HEK293 (cell line): ENCODE data around the gene UMOD.

Source experiments
- CTCF ChIA-PET: fragments of 350-600 bp; formaldehyde crosslinking; extraction: SDS; loops from one replicate; lab custom pipeline; 2021; ENCODE audit warnings: antibody characterized with exemption; lab: Yijun Ruan, JAX
- POLR2A ChIA-PET: fragments of 300-600 bp; formaldehyde crosslinking; extraction: SDS; loops from one replicate; lab custom pipeline; 2020; ENCODE audit warnings: antibody characterized with exemption, inconsistent platforms; lab: Yijun Ruan, JAX
- H3K27ac ChIP-seq: fragments of 200-500 bp; sonication (Bioruptor generic); 2 replicates; pipeline ENCODE4 v1.5.1; 2014; ENCODE audit warnings: low read depth, low read length, control low read depth, inconsistent platforms; ENCODE audit errors: extremely low read depth
- H3K36me3 ChIP-seq, 2 experiments: fragments of 200-500 bp in 1 of 2; sonication (Bioruptor generic) in 1 of 2; 1 replicate in 1 of 2; 2 replicates in 1 of 2; pipeline ENCODE4 v1.5.1; 2014 to 2017; ENCODE audit warnings: inconsistent platforms in 2 of 2, low read length in 2 of 2; ENCODE audit not compliant: control insufficient read depth in 2 of 2, insufficient read depth in 1 of 2
- H3K4me1 ChIP-seq: fragments of 200-500 bp; sonication (Bioruptor generic); 2 replicates; pipeline ENCODE4 v1.5.1; 2014; ENCODE audit warnings: mild to moderate bottlenecking, low read length, inconsistent platforms; ENCODE audit not compliant: control insufficient read depth, insufficient read depth
- H3K4me3 ChIP-seq: 2 replicates; pipeline ENCODE4 v1.5.1; 2011; ENCODE audit warnings: low read depth, mild to moderate bottlenecking, control low read depth, low read length, moderate library complexity
- H3K9me3 ChIP-seq: fragments of 200-500 bp; sonication (Bioruptor generic); 2 replicates; pipeline ENCODE4 v1.5.1; 2014; ENCODE audit warnings: low read depth, low read length, inconsistent platforms; ENCODE audit not compliant: control insufficient read depth, insufficient read depth
- CTCF ChIP-seq: fragments of 450-650 bp; formaldehyde crosslinking; IDR thresholded peaks from 2 replicates; pipeline ENCODE4 v1.5.1; 2016; ENCODE audit warnings: missing biosample characterization, missing genetic modification characterization
- FEZF1 ChIP-seq: fragments of 450-650 bp; formaldehyde crosslinking; IDR thresholded peaks from 2 replicates; pipeline ENCODE4 v1.5.1; 2016; ENCODE audit warnings: missing biosample characterization, missing genetic modification characterization
- GLI2 ChIP-seq: fragments of 450-650 bp; formaldehyde crosslinking; IDR thresholded peaks from 2 replicates; pipeline ENCODE4; 2017; ENCODE audit warnings: missing biosample characterization, missing genetic modification characterization, low read depth, borderline replicate concordance
- GLI4 ChIP-seq: fragments of 450-650 bp; formaldehyde crosslinking; IDR thresholded peaks from 2 replicates; pipeline ENCODE4 v1.5.1; 2016; ENCODE audit warnings: missing biosample characterization, missing genetic modification characterization
- HOXD13 ChIP-seq: sonication (generic); formaldehyde crosslinking; IDR thresholded peaks from 2 replicates; pipeline ENCODE4 v1.8.0; 2022; ENCODE audit warnings: missing genetic modification reagents, borderline replicate concordance
- SALL2 ChIP-seq: fragments of 450-650 bp; formaldehyde crosslinking; IDR thresholded peaks from 2 replicates; pipeline ENCODE4 v1.5.0; 2017; ENCODE audit warnings: missing biosample characterization, mild to moderate bottlenecking, missing genetic modification characterization, borderline replicate concordance
- SCRT1 ChIP-seq: fragments of 450-650 bp; formaldehyde crosslinking; IDR thresholded peaks from 2 replicates; pipeline ENCODE4 v1.5.1; 2016; ENCODE audit warnings: missing biosample characterization, missing genetic modification characterization, borderline replicate concordance
- ZFP41 ChIP-seq: fragments of 450-650 bp; formaldehyde crosslinking; IDR thresholded peaks from 2 replicates; pipeline ENCODE4 v1.5.1; 2016; ENCODE audit warnings: missing biosample characterization, missing genetic modification characterization, borderline replicate concordance
- ZFP69B ChIP-seq: fragments of 450-650 bp; formaldehyde crosslinking; IDR thresholded peaks from 2 replicates; pipeline ENCODE4 v1.5.1; 2016; ENCODE audit warnings: missing biosample characterization, missing genetic modification characterization
- ZNF121 ChIP-seq: fragments of 450-650 bp; formaldehyde crosslinking; IDR thresholded peaks from 2 replicates; pipeline ENCODE4 v1.5.1; 2016; ENCODE audit warnings: missing biosample characterization, missing genetic modification characterization
- ZNF146 ChIP-seq: fragments of 450-650 bp; formaldehyde crosslinking; IDR thresholded peaks from 2 replicates; pipeline ENCODE4 v1.5.1; 2016; ENCODE audit warnings: missing biosample characterization, missing genetic modification characterization
- ZNF223 ChIP-seq: fragments of 450-650 bp; formaldehyde crosslinking; IDR thresholded peaks from 2 replicates; pipeline ENCODE4 v1.5.1; 2016; ENCODE audit warnings: missing biosample characterization, missing genetic modification characterization
- ZNF239 ChIP-seq: fragments of 450-650 bp; formaldehyde crosslinking; IDR thresholded peaks from 2 replicates; pipeline ENCODE4 v1.5.1; 2016; ENCODE audit warnings: missing biosample characterization, missing genetic modification characterization
- ZNF274 ChIP-seq, 2 experiments: fragments of 200-500 bp in 1 of 2; fragments of 450-650 bp in 1 of 2; sonication (Bioruptor generic) in 1 of 2; formaldehyde crosslinking in 1 of 2; IDR thresholded peaks; 2 replicates each; pipeline versions ENCODE4 v1.5.1 to v1.6.1; 2014 to 2016; ENCODE audit warnings: borderline replicate concordance in 1 of 2, inconsistent platforms in 1 of 2, low read length in 1 of 2, missing biosample characterization in 1 of 2, missing genetic modification characterization in 1 of 2
- ZNF362 ChIP-seq: fragments of 450-650 bp; formaldehyde crosslinking; IDR thresholded peaks from 2 replicates; pipeline ENCODE4 v1.5.1; 2016; ENCODE audit warnings: missing biosample characterization, missing genetic modification characterization
- ZNF433 ChIP-seq: fragments of 450-650 bp; formaldehyde crosslinking; IDR thresholded peaks from 2 replicates; pipeline ENCODE4 v1.5.1; 2016; ENCODE audit warnings: missing biosample characterization, missing genetic modification characterization, low read depth
- ZNF555 ChIP-seq: fragments of 450-650 bp; formaldehyde crosslinking; conservative IDR thresholded peaks from 2 replicates; pipeline ENCODE4 v1.5.1; 2017; ENCODE audit warnings: missing biosample characterization, mild to moderate bottlenecking, missing genetic modification characterization, inconsistent platforms
- ZNF585B ChIP-seq: fragments of 450-650 bp; formaldehyde crosslinking; IDR thresholded peaks from 2 replicates; pipeline ENCODE4 v1.5.1; 2016; ENCODE audit warnings: missing biosample characterization, missing genetic modification characterization
- ZNF621 ChIP-seq: fragments of 450-650 bp; formaldehyde crosslinking; IDR thresholded peaks from 2 replicates; pipeline ENCODE4 v1.5.1; 2017; ENCODE audit warnings: missing biosample characterization, missing genetic modification characterization
- ZNF623 ChIP-seq: fragments of 450-650 bp; formaldehyde crosslinking; IDR thresholded peaks from 2 replicates; pipeline ENCODE4 v1.5.1; 2016; ENCODE audit warnings: missing biosample characterization, missing genetic modification characterization
- ZNF624 ChIP-seq: fragments of 450-650 bp; formaldehyde crosslinking; IDR thresholded peaks from 2 replicates; pipeline ENCODE4 v1.5.1; 2017; ENCODE audit warnings: missing biosample characterization, missing genetic modification characterization
- ZNF830 ChIP-seq: fragments of 450-650 bp; IDR thresholded peaks from 2 replicates; pipeline ENCODE4 v1.5.0; 2018; ENCODE audit warnings: missing biosample characterization, missing genetic modification characterization, low read depth, mild to moderate bottlenecking, moderate library complexity
- TF ChIP-seq, protein P1 (sequence below): fragments of 450-650 bp; formaldehyde crosslinking; IDR thresholded peaks from 2 replicates; pipeline ENCODE4 v1.5.1; 2017; ENCODE audit warnings: missing biosample characterization, mild to moderate bottlenecking, missing genetic modification characterization, moderate library complexity
- TF ChIP-seq, protein P2 (sequence below): fragments of 450-650 bp; formaldehyde crosslinking; IDR thresholded peaks from 2 replicates; pipeline ENCODE4 v1.5.1; 2017; ENCODE audit warnings: missing biosample characterization, missing genetic modification characterization
- TF ChIP-seq, protein P3 (sequence below): fragments of 450-650 bp; formaldehyde crosslinking; IDR thresholded peaks from 2 replicates; pipeline ENCODE4 v1.5.1; 2017; ENCODE audit warnings: missing biosample characterization, missing genetic modification characterization

UMOD gene

GRCh38 chr16:20396846-20397467 is 44.4 kb upstream of the UMOD start:
- ChIA-PET POLR2A (no interaction called here), CTCF (interaction anchor here (1.3 kb wide), 1 partner anchor 11 kb away, joined by 6 read pairs; no protein-coding TSS in a partner anchor)
- Histone ChIP-seq H3K4me1 (no peaks in the 10 kb centered on the region), H3K27ac (no peak overlapping the region), H3K36me3 (no peaks in the 10 kb centered on the region), H3K4me3 (no peak overlapping the region), H3K9me3 (no peaks in the 10 kb centered on the region)
- TF ChIP-seq, protein P1, sequence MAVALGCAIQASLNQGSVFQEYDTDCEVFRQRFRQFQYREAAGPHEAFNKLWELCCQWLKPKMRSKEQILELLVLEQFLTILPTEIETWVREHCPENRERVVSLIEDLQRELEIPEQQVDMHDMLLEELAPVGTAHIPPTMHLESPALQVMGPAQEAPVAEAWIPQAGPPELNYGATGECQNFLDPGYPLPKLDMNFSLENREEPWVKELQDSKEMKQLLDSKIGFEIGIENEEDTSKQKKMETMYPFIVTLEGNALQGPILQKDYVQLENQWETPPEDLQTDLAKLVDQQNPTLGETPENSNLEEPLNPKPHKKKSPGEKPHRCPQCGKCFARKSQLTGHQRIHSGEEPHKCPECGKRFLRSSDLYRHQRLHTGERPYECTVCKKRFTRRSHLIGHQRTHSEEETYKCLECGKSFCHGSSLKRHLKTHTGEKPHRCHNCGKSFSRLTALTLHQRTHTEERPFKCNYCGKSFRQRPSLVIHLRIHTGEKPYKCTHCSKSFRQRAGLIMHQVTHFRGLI (tag by site-specific recombination), result no peak
- no peak for TF ChIP-seq ZNF223 (tag by site-specific recombination)
- no peak for TF ChIP-seq ZNF274 (IDR thresholded peaks at IDR 0.05; ENCODE audit: low read length)
- no peak for TF ChIP-seq ZNF274 (tag by site-specific recombination; IDR thresholded peaks at IDR 0.05; ENCODE audit: borderline replicate concordance)
- no peak for TF ChIP-seq GLI2 (tag by site-specific recombination)
- TF ChIP-seq ZNF121 (tag by site-specific recombination), result no peak
- no peak for TF ChIP-seq GLI4
- no peak for TF ChIP-seq ZFP41 (tag by site-specific recombination)
- TF ChIP-seq ZNF433 (tag by site-specific recombination), result no peak
- TF ChIP-seq SCRT1, result no peak
- no peak for TF ChIP-seq ZNF362 (tag by site-specific recombination)
- TF ChIP-seq ZNF585B (tag by site-specific recombination), result no peak
- no peak for TF ChIP-seq ZFP69B (tag by site-specific recombination)
- TF ChIP-seq, protein P2, sequence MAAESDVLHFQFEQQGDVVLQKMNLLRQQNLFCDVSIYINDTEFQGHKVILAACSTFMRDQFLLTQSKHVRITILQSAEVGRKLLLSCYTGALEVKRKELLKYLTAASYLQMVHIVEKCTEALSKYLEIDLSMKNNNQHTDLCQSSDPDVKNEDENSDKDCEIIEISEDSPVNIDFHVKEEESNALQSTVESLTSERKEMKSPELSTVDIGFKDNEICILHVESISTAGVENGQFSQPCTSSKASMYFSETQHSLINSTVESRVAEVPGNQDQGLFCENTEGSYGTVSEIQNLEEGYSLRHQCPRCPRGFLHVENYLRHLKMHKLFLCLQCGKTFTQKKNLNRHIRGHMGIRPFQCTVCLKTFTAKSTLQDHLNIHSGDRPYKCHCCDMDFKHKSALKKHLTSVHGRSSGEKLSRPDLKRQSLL (tag by site-specific recombination), result no peak

- H3K36me3 ChIP-seq, result no peaks in the 10 kb centered on the region
- H3K9me3 ChIP-seq, result no peaks in the 10 kb centered on the region
- no peaks in the 10 kb centered on the region for H3K4me1 ChIP-seq
- H3K27ac ChIP-seq, result no peak overlapping the region
- TF ChIP-seq ZNF146 (tag by site-specific recombination) (no peak), ZNF239 (tag by site-specific recombination) (no peak), SALL2 (tag by site-specific recombination) (no peak), ZNF621 (tag by site-specific recombination) (no peak), ZNF624 (tag by site-specific recombination) (no peak), ZNF555 (no peak), FEZF1 (tag by site-specific recombination) (no peak), CTCF (tag by site-specific recombination) (no peak), HOXD13 (no peak), ZNF830 (tag by site-specific recombination) (no peak), ZNF623 (tag by site-specific recombination) (no peak)
- TF ChIP-seq, protein P3, sequence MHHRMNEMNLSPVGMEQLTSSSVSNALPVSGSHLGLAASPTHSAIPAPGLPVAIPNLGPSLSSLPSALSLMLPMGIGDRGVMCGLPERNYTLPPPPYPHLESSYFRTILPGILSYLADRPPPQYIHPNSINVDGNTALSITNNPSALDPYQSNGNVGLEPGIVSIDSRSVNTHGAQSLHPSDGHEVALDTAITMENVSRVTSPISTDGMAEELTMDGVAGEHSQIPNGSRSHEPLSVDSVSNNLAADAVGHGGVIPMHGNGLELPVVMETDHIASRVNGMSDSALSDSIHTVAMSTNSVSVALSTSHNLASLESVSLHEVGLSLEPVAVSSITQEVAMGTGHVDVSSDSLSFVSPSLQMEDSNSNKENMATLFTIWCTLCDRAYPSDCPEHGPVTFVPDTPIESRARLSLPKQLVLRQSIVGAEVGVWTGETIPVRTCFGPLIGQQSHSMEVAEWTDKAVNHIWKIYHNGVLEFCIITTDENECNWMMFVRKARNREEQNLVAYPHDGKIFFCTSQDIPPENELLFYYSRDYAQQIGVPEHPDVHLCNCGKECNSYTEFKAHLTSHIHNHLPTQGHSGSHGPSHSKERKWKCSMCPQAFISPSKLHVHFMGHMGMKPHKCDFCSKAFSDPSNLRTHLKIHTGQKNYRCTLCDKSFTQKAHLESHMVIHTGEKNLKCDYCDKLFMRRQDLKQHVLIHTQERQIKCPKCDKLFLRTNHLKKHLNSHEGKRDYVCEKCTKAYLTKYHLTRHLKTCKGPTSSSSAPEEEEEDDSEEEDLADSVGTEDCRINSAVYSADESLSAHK, result no peak
- TF ChIP-seq, all 188 proteins: peak for 0
- no peak overlapping the region for H3K4me3 ChIP-seq
- POLR2A ChIA-PET, result no interaction called here
- CTCF ChIA-PET, result interaction anchor here (1.3 to 2.6 kb wide), 2 partner anchors 10 to 11 kb away, joined by 6 to 19 read pairs; no protein-coding TSS in a partner anchor
These were observed 43.4 kb upstream of the UMOD start for GRCh38 chr16:20395946-20396345.
